Fibroblast of the conjunctiva (primary cell): ENCODE results near the gene GALNT4.

Experiments used
- DNase-seq: peaks from one replicate; pipeline ENCODE4 v3.0.0-alpha.2; 2010; ENCODE audit warnings: low read depth

Gene GALNT4

GRCh38 chr12:89524541-89525304 lies at the start of gene GALNT4:
TSS of gene GALNT4 (minus strand) at chr12:89524796. CDS start at chr12:89524549, 247 bp downstream.
- DNase-seq, result peak; percentile 78

DNA sequence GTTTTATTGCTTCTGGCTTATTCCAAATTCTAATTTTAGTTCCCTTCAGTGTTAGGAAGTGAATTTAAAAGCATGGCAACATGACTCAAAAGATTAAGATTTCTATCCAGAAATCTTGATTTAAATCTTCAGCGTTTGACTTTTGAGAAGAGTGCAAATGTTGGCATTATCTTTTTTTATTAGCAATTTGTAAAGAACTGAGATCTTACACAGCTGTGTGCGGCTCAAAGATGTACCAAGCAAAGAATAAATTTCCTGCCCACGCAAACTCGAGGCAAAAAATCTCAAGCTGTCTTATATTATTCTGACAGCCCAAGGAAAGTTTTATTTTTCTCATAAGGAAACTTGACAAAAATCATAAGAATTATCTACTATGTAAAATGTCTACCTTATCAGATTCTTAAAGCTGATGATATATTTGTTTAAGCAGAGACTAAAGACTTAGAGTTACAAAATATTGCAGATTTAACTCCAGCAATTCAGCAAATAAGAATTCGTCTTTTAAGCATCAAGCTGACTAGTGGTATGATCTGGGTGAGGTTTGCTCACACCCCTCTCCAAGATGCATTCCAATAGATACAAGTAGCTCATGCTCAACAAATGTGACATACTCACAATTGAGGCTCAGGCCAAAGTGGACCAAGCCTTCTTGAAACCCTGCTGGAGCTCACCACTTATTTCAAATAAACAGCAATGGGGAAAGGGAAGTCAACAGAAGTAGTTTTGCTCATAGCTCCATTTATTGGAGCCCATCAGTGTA lies 48.6 kb upstream of the GALNT4 start:
- DNase-seq, result no peak

GRCh38 chr12:89571491-89572195 lies 47.0 kb upstream of the GALNT4 start:
- DNase-seq, result peak; percentile 64

DNA sequence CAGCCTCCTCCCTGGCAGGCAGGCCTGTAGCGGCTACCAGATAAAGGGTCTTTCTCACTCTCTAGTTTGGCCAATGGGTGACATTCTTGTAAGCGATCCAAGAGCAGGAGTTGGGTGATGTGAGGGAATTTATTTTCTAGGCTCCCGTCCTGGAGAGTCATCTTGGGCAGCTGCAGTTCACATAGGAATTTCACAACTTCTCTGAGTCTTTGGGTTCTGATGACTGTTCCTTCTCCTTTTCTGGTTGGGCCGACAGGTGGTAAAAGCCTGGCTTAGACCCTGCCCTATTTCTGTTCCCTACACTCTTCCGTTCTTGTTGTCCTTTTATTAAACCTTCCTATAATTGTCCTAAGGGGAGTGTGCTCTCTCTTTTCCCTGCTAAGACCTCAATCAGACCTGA lies 43.9 kb upstream of the GALNT4 start:
- DNase-seq, result no peak

DNA sequence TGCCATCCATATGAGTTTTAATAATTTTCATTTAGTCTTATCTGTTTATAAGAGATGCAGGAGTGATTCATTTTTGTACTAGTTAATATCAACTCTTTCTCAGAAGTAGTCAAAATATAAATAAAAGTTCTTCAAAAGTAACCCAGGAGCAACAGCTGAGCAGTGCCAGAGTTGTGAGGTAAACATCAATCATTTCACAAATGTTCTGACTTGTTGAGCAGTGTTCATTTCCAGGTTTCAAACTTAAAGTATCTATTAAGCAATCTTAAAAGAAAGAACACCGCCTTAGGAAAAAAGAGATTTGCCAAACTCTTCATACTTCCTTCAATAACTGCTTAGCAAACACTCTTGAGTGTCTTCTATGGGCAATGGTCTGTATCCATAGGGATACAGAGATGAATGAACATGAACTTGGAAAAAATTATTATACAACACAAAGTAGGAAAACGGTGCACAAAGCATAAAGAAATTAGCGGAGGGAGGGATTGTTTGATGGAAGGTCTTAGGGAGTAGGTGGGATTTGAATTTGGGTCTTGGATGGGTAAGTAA lies 43.2 kb upstream of the GALNT4 start:
- no peak for DNase-seq

GRCh38 chr12:89566615-89567014 lies 42.0 kb upstream of the GALNT4 start:
- DNase-seq, result no peak

- no peak for DNase-seq
Observed at GRCh38 chr12:89565002-89565401, 40.4 kb upstream of the GALNT4 start.

GRCh38 chr12:89559753-89560152 lies 35.2 kb upstream of the GALNT4 start:
- DNase-seq, result no peak

DNA sequence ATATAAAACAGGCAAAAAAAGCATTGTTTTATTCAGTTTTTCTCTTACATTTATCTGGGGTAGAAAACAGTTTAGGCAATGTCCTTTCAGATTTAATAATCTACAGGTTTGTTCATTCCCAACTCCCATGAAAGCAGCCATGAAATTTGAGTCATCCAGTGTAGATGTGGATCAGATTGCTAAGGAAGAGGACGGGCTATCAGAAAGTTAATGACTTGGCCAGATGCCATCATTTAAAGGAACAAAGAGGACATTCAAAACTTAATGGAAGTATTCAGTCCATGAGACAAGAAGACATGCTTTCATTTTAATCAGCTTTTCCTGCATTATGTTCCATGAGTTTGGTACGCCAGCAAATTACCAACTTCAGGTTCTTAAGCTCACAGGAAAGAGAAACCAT lies 32.4 kb upstream of the GALNT4 start:
- DNase-seq, result no peak

GRCh38 chr12:89552376-89552775 lies 27.8 kb upstream of the GALNT4 start:
- DNase-seq, result no peak

DNA sequence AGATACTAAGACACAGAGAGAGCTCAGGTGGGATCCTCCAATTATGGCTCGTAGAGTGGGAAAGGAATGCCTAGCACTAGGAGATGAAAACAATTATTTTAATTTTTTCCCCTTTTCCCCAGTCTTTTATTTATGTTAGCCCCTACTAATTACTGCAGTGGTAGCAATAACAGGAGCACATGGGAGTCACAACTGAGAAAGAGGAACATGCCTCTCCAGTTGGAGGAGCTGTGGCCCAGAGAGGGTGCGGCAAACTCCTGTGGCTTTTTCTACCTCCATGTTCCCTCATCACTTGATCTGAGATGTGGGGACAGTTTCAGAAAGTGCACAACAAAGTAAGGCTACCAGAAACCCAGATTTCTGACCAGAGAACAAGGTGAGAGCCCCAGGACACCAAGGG lies 27.2 kb upstream of the GALNT4 start:
- DNase-seq, result no peak

GRCh38 chr12:89547101-89547500 lies 22.5 kb upstream of the GALNT4 start:
- no peak for DNase-seq

DNA sequence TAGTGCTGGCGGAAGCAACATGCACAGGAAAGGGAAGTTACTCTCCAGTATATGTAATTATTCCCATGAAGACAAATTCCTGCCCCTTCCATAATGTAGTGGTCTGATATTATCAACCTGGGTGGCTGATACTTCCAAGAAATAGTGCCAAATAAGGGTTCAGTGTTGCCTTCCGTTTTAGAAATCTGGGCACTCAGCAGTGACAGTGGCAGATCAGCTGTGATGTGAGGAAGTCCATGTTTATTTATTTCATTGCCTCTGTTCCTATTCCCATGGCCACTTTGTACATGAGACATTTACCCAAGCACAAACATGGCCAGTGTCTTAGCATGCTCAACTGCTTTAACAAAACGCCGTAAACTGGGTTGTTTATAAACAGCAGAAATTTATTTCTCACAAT lies 21.6 kb upstream of the GALNT4 start:
- DNase-seq, result no peak

GRCh38 chr12:89544681-89545184 lies 20.1 kb upstream of the GALNT4 start:
- no peak for DNase-seq

- DNase-seq, result no peak
Observed at GRCh38 chr12:89544022-89544421, 19.4 kb upstream of the GALNT4 start.

GRCh38 chr12:89542912-89543592 lies 18.5 kb upstream of the GALNT4 start:
- peak; percentile 80 for DNase-seq

- DNase-seq, result no peak
Observed at GRCh38 chr12:89542236-89542635, 17.6 kb upstream of the GALNT4 start.

DNA sequence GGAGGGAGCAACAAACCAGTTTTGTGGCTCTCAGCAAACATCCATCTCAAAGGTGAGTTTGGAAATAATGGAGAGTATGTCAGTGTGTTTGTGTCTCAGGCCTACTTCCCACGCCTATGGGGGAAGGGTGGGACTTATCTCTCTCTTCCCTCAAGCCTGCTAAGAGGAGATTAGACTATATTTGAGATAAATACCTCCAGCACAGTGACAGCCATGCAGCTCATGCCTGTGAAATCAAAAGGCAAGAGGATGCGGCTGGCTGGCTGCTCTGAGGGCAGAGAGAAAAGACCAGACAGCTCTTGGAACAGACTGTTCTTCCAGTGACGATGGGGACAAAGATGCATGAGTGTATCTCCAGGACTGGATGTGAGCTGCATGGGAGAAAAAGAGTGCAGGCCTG lies 16.0 kb upstream of the GALNT4 start:
- no peak for DNase-seq

DNA sequence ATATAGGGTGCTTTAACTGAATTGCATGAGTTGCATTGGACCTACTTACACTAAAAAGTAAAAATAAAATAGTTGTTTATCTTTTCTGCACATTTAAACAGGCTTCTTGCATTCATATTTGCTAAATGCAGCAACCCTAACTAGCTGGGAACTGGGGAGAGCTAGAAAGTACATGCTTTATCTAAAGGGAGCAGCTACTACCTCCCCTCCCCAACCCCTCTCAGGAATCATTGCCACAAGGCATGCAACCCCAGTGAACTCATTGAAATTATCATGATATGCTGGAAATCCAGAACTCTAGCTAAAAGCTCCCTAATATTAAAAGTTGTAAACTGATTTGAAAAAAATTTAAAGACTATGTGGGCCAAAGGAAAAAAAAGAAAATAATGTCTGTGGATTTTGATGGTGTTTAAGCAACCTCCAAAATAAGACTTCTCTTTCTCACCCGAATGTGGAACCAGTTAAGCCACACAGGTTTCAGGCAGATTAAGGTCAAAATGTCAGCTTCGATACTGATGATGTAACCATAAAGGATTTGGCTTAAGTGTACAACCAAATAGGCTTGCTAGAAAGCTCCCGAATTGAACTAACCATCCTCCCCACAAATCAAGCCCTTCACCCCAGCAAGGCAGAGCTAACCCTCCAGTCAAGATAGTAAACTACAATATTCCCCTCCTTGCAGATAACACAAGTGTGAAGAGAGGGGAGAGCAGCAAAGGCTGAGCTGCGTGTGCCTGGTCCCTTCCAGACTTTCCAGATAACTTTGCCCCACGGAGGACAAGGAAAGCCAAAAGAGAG lies 15.0 kb upstream of the GALNT4 start:
- DNase-seq, result no peak

GRCh38 chr12:89538897-89539296 lies 14.3 kb upstream of the GALNT4 start:
- no peak for DNase-seq

DNA sequence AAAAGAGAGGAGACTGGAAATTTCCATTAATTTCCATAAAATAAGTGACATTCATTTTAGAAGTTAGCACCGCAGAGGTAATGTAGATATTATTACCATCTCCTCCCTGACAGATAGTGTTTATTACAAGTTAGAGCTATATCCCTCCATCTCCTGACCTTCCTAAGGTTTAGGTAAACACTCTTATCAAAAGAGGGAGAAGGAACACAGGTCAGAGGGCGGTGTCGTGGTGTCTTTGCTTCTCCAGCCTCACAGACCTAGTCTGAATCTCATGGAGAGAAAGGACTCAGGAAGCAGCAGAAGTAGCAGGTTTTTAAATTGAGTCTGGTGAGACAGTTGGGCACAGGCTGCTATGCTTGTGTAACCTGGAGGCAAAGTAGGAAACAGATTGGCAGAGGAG lies 12.8 kb upstream of the GALNT4 start:
- no peak for DNase-seq
